ENCODE measurements around the gene CLSTN1. TPM values are rescaled to one million over a fixed set of nuclear protein-coding genes. Genes with fewer than 3 reads are reported as not detected.

Gene CLSTN1
- total and polyA plus RNA-seq, 2 of the 13 experiments (the other 11 are each of a cell fraction or from before 2014, with no cell fraction given) = 19.7 to 29.8 TPM

GRCh38 chr1:9852004-9852403 is 28.2 kb upstream of the CLSTN1 start (continued):
- TF ChIP-seq, protein P1, sequence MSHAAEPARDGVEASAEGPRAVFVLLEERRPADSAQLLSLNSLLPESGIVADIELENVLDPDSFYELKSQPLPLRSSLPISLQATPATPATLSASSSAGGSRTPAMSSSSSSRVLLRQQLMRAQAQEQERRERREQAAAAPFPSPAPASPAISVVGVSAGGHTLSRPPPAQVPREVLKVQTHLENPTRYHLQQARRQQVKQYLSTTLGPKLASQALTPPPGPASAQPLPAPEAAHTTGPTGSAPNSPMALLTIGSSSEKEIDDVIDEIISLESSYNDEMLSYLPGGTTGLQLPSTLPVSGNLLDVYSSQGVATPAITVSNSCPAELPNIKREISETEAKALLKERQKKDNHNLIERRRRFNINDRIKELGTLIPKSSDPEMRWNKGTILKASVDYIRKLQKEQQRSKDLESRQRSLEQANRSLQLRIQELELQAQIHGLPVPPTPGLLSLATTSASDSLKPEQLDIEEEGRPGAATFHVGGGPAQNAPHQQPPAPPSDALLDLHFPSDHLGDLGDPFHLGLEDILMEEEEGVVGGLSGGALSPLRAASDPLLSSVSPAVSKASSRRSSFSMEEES (CRISPR knock-in tag; IDR thresholded peaks at IDR 0.05) = no peak
- no peak for TF ChIP-seq ZNF619 (CRISPR knock-in tag; IDR thresholded peaks at IDR 0.05)
- no peak for TF ChIP-seq RBM39 (IDR thresholded peaks at IDR 0.05; ENCODE audit: low read depth, low read length, poor library complexity, severe bottlenecking)

GRCh38 chr1:9850442-9851162 is 26.8 kb upstream of the CLSTN1 start:
- Histone ChIP-seq H3K36me3 (replicated peaks in 1 of 2; ENCODE audit: control insufficient read depth in 1 of 2, insufficient read depth in 2 of 2, low read length in 2 of 2) (peaks cover 11 to 40% of the 10 kb centered on the region in 2 experiments; a peak in 4 of 5 replicates), H3K4me2 (ENCODE audit: low read depth, low read length) (no peak overlapping the region), H3K9me3 (ENCODE audit: low read length) (0 out of 2 replicates have a peak, but pooled peaks cover 3% of the 10 kb centered on the region), H2AFZ (ENCODE audit: low read length) (no peak overlapping the region), H3K4me1 (ENCODE audit: insufficient read depth, low read length) (peaks cover 3% of the 10 kb centered on the region; the same call in 1 of the 2 replicates), H3K4me3 (replicated peaks in 1 of 3; ENCODE audit: insufficient read depth in 1 of 3, low read depth in 2 of 3, low read length in 3 of 3) (no peak overlapping the region), H3K79me2 (ENCODE audit: insufficient read depth, low read length) (no peaks in the 10 kb centered on the region), H4K20me1 (ENCODE audit: insufficient read depth, low read length) (0 out of 2 replicates have a peak, but pooled peaks cover 3% of the 10 kb centered on the region), H3K27me3 (ENCODE audit: control insufficient read depth in 1 of 2, insufficient read depth in 2 of 2, low read length in 2 of 2) (no peaks in the 10 kb centered on the region), H3K27ac (ENCODE audit: extremely low read length, insufficient read depth, low read length) (no peak overlapping the region), H3K9ac (ENCODE audit: insufficient read depth, low read depth, low read length) (no peak overlapping the region)
- no peak for ATAC-seq
- ChIA-PET POLR2A (no interaction called here), CTCF (ENCODE audit: low intra/inter-chr PET ratio, low total read pairs) (no interaction called here)
- in situ Hi-C loops (cut with HindIII; ENCODE audit: extremely low pct_ligation_motif_present, low pct_unique_long_range_greater_than_20kb) (no loop called here), intact Hi-C loops (cut with micrococcal nuclease; ENCODE audit: unreplicated experiment) (no loop called here)
- no TSS peak for BruUV-seq (replicated peaks)
- DNase-seq (ENCODE audit: low spot score) = no peak
- WGBS (ENCODE audit: low lambda C conversion rate) = 93% methylated on average over 14 of the region's 18 CpGs
- FAIRE-seq = no peak
- no peak for TF ChIP-seq TBX2 (CRISPR knock-in tag; IDR thresholded peaks at IDR 0.05; ENCODE audit: borderline replicate concordance)
- TF ChIP-seq ZNF768 (CRISPR knock-in tag; IDR thresholded peaks at IDR 0.05) = no peak
- TF ChIP-seq ZNF576 (CRISPR knock-in tag; IDR thresholded peaks at IDR 0.05) = no peak
- no peak for TF ChIP-seq RCOR2 (CRISPR knock-in tag; IDR thresholded peaks at IDR 0.05)
- no peak for TF ChIP-seq SKIL (CRISPR knock-in tag; IDR thresholded peaks at IDR 0.05; ENCODE audit: borderline replicate concordance)
- TF ChIP-seq THYN1 (CRISPR knock-in tag; IDR thresholded peaks at IDR 0.05; ENCODE audit: borderline replicate concordance, low read depth) = no peak
- TF ChIP-seq NFKBIZ (CRISPR knock-in tag; IDR thresholded peaks at IDR 0.05) = no peak
- no peak for TF ChIP-seq ZNF276 (CRISPR knock-in tag; IDR thresholded peaks at IDR 0.05; ENCODE audit: low read depth)
- no peak for TF ChIP-seq MYPOP (CRISPR knock-in tag; IDR thresholded peaks at IDR 0.05)
- no peak for TF ChIP-seq ZNF230 (CRISPR knock-in tag; IDR thresholded peaks at IDR 0.05)
- no peak for TF ChIP-seq ZBTB7A (CRISPR knock-in tag; IDR thresholded peaks at IDR 0.05)
- no peak for TF ChIP-seq ZFP36L2 (CRISPR knock-in tag; IDR thresholded peaks at IDR 0.05)
- no peak for TF ChIP-seq FOXA1 (IDR thresholded peaks at IDR 0.05)
- no peak for TF ChIP-seq FOXA1 (CRISPR knock-in tag; IDR thresholded peaks at IDR 0.05)

Measured in HepG2 (cell line).